Non-pigmented ciliary epithelial cell (primary cell): Measurements from ENCODE around the gene CRYZL1.
"Not testable (repeated sequence)": the region's sequence is repeated elsewhere in the genome, so short reads cannot be mapped to it uniquely, and the experiment has no call there.

Source experiments
- DNase-seq: peaks from one replicate; pipeline ENCODE4 v3.0.0-alpha.2; 2010; ENCODE audit warnings: low read depth

CRYZL1 gene

GRCh38 chr21:33641352-33642026 lies at the start of gene CRYZL1:
CRYZL1 (minus strand) TSS chr21:33641741; CDS start chr21:33631551, 10,190 bp downstream.
- peak; percentile 98 for DNase-seq

- no peak for DNase-seq
Observed at GRCh38 chr21:33690874-33691273, 49.3 kb upstream of the CRYZL1 start.

GRCh38 chr21:33688353-33688752 lies 46.8 kb upstream of the CRYZL1 start:
- no peak for DNase-seq

- no peak for DNase-seq
Observed at GRCh38 chr21:33687634-33688033, 46.1 kb upstream of the CRYZL1 start.

DNA sequence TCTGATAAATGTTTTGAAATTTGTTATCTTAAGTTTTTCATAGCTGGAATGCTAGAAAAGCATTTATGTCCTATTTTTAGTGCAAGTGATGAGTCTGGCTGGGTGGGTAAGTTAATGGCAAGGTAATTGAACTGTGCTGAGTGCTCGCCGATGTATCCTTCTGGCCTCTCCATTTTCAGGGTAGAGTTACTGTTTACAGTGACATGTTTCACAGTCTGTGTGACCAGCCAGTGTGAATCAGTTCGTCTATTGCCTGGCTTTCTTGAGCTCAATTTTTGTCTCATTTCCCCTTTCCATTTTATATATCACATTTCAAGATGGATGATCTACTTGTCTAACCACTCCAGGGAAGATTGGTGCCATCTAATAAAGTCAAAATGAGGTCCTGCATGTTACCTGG lies 44.8 kb upstream of the CRYZL1 start:
- DNase-seq = no peak

GRCh38 chr21:33685613-33686197 lies 44.2 kb upstream of the CRYZL1 start:
- no peak for DNase-seq

GRCh38 chr21:33684923-33685560 lies 43.5 kb upstream of the CRYZL1 start:
- DNase-seq = no peak

DNA sequence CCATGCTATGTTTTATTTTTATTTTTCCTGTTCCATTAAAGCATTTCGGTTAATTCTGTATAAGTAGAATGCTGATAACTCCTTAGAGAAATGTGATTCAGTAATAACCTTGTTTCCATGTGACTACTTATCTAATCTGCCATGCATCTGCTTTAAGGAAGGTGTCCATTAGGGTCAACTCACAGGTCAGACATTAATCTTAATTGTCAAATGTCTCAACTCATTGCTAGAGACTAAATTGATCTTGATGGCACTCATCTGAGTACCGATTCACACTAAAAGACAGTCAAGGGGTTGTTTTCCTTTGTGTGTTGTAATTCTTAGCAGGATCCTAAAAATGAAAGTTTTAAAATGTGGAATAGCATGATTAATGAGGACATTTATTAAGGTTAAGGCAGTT lies 42.5 kb upstream of the CRYZL1 start:
- DNase-seq = no peak

DNA sequence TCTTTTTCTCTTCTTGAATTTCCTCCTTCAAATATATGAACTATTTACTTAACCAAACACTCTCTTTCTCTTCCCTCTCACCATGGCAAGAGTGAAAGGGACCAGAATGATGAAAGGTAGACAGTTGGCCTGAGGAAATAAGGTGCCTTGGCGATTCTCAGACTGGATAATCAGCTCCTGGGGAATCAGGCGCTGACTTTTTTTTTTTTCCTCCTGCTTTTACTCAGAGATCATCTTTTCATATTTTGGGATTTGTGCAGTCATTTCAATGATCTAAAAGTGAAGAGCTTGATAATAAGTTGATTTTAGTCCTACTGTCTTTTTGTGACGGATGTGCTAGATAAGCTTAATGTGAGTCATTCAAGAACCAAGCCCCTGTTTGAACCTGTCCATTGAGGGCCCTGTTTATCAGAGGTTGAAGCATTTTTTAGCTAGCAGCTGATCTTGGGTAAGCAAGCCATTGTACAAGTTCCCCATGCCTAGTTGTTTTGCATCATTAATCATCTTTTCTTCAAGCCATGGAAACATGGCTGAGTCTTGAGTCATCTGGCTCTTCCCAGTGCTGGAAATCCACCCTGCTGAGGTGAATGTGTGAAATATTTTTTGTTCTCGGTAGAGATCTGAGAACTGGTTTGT lies 41.6 kb upstream of the CRYZL1 start:
- peak; percentile 93 for DNase-seq

- no peak for DNase-seq
Observed at GRCh38 chr21:33680870-33681269, 39.3 kb upstream of the CRYZL1 start.

DNA sequence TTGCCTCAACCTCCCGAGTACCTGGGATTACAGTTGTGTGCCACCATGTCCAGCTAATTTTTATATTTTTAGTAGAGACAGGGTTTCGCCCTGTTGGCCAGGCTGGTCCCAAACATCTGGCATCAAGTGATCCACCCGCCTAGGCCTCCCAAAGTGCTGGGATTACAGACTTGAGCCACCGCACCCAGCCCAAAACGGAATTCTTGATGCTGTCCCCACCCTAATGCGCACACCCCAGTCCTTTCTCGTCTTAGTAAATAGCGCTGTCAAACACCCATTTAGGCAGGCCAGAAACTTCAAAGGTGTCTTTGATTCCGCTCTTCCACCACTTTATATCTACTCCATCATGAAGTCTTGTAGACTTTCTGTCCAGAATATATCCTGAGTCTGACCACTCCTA lies 35.9 kb upstream of the CRYZL1 start:
- no peak for DNase-seq

DNA sequence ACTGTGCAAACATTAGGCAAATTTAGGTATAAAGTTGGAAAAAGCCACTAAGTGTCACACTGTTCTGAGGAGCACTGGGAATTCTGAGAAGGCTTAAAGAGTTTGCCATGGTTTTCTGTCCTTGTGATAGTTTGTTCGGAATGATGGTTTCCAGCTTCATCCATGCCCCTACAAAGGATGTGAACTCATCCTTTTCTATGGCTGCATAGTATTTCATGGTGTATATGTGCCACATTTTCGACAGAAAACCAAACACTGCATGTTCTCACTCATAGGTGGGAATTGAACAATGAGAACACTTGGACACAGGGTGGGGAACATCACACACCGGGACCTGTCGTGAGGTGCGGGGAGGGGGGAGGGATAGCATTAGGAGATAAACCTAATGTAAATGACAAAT lies 35.1 kb upstream of the CRYZL1 start:
- DNase-seq = not testable (repeated sequence)

- no peak for DNase-seq
Observed at GRCh38 chr21:33674226-33674625, 32.7 kb upstream of the CRYZL1 start.

- DNase-seq = no peak
Observed at GRCh38 chr21:33673473-33673872, 31.9 kb upstream of the CRYZL1 start.

GRCh38 chr21:33670076-33670978 lies 28.8 kb upstream of the CRYZL1 start:
- DNase-seq = no peak

DNA sequence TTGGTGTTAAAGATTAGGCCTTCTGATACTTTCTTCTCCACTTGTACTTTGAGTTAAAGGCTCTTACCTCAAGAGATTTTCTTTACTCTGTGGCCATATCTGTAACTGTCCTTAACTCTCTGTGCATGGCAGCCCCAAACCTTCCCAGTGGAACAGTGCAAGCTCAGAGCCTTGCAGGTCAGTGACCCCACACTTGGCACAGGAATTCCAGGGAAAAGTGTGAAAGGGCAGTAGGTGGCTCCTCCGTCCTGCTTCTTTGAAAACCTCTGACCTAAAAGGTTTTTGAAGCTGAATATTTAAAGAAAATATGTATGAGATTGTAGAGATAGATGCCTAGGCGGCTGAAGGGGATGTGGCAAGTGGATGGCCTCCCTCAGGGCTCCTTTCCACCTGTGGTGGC lies 27.1 kb upstream of the CRYZL1 start:
- DNase-seq = no peak

DNA sequence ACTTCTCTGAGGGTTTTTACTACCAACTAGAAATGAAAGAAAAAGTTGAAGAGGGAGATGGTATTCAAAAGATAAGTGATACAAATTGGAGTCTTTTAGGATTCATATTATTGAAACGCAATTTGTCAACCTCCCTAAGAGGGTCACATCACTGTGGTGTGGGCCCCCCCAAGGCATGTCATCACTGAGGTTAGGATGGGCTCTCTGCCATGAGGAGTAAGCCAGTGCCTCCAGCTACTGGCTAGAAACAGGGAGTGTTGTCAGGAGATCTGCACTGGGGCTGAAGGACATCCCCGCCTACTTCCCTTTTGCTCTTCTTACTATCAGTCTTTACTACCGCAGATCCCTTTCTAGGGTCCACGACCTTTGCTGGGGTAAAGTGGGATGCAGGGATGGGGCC lies 26.6 kb upstream of the CRYZL1 start:
- DNase-seq = no peak

DNA sequence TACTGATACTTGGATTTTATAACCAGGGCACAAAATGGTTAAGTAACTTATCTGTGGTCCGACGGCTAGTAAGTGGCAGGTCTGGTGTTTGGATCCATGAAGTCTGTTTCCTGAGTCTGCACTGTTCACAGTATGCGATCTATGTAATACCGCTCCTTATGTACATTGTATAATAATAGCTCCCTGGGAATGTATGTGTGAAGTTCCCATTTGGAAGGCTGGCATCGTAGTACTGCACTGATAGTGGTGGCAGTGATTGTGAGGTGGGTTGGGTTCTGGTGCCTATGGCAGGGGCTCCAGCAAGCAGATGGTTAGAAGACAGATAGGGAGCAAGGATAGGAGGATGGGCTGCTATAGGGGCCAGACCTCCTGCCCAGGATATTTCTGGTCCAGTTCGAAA lies 26.1 kb upstream of the CRYZL1 start:
- no peak for DNase-seq

- no peak for DNase-seq
Observed at GRCh38 chr21:33666153-33666552, 24.6 kb upstream of the CRYZL1 start.

- DNase-seq = no peak
Observed at GRCh38 chr21:33664135-33664534, 22.6 kb upstream of the CRYZL1 start.

GRCh38 chr21:33663241-33663640 lies 21.7 kb upstream of the CRYZL1 start:
- DNase-seq = no peak

GRCh38 chr21:33662046-33662445 lies 20.5 kb upstream of the CRYZL1 start:
- no peak for DNase-seq
